Breast epithelium (tissue), 3 donors: ENCODE results near the gene CLDN11.

Source experiments
- CTCF ChIP-seq, 3 donors: fragments of 450-650 bp; IDR thresholded peaks; one replicate each; pipeline ENCODE4 v1.5.1; 2016 to 2017; ENCODE audit warnings: antibody characterized with exemption in 3 of 3, mild to moderate bottlenecking in 3 of 3, moderate library complexity in 3 of 3
- POLR2A ChIP-seq: fragments of 450-650 bp; IDR thresholded peaks from one replicate; pipeline ENCODE4 v1.6.1; 2016; ENCODE audit warnings: antibody characterized with exemption, mild to moderate bottlenecking, moderate library complexity

GRCh38 chr3:170387950-170388349, 30.7 kb upstream of the CLDN11 start:
- no peak for TF ChIP-seq CTCF (IDR thresholded peaks at IDR 0.05)
- no peak for TF ChIP-seq POLR2A
